HepG2 (cell line): ENCODE results near the gene POMT2. TPM values are rescaled to one million over a fixed set of nuclear protein-coding genes. Genes with fewer than 3 reads are reported as not detected.
A peak's percentile ranks its signal among the peaks of the same experiment; 100 is the strongest.

Experiments
- CHCHD3 ChIP-seq: sonication (generic); formaldehyde crosslinking; IDR thresholded peaks from 2 replicates; pipeline ENCODE4 v1.8.0; 2022; ENCODE audit warnings: mild to moderate bottlenecking, missing genetic modification reagents, moderate library complexity
- DZIP1 ChIP-seq: sonication (generic); formaldehyde crosslinking; IDR thresholded peaks from 2 replicates; pipeline ENCODE4 v1.5.0; 2020; ENCODE audit warnings: mild to moderate bottlenecking, missing genetic modification reagents
- ELF4 ChIP-seq: sonication (generic); formaldehyde crosslinking; IDR thresholded peaks from 2 replicates; pipeline ENCODE4 v1.5.0; 2020; ENCODE audit warnings: missing genetic modification reagents, mild to moderate bottlenecking, moderate library complexity, borderline replicate concordance
- HOXA9 ChIP-seq: sonication (generic); formaldehyde crosslinking; IDR thresholded peaks from 2 replicates; pipeline ENCODE4 v1.8.1; 2022; ENCODE audit warnings: missing genetic modification reagents, mild to moderate bottlenecking, moderate library complexity, borderline replicate concordance
- NR2F1 ChIP-seq, 2 experiments: fragments of 450-650 bp in 1 of 2; formaldehyde crosslinking in 1 of 2; IDR thresholded peaks; 2 replicates each; pipeline versions ENCODE4 v1.5.0 to v1.6.1; 2016 to 2020; ENCODE audit warnings: mild to moderate bottlenecking in 1 of 2, missing compliant biosample characterization in 1 of 2, missing genetic modification reagents in 1 of 2, moderate library complexity in 1 of 2
- NR2F6 ChIP-seq, 2 experiments: IDR thresholded peaks; 2 replicates each; pipeline ENCODE4 v1.6.1; 2016; ENCODE audit warnings: antibody characterized with exemption in 1 of 2, mild to moderate bottlenecking in 1 of 2
- RARA ChIP-seq: IDR thresholded peaks from 2 replicates; pipeline ENCODE4 v1.6.1; 2016; ENCODE audit warnings: missing genetic modification reagents, missing compliant biosample characterization
- RXRB ChIP-seq: IDR thresholded peaks from 2 replicates; pipeline ENCODE4 v1.6.1; 2016; ENCODE audit warnings: borderline replicate concordance, missing genetic modification reagents, missing compliant biosample characterization
- SP2 ChIP-seq: sonication (generic); formaldehyde crosslinking; IDR thresholded peaks from 2 replicates; pipeline ENCODE4 v1.5.1; 2020; ENCODE audit warnings: mild to moderate bottlenecking, missing genetic modification reagents
- TBL1XR1 ChIP-seq: fragments of 150-350 bp; IDR thresholded peaks from 2 replicates; pipeline ENCODE4 v1.6.1; 2014; ENCODE audit warnings: borderline replicate concordance, low read length; ENCODE audit not compliant: partially characterized antibody
- U2AF1 ChIP-seq: fragments of 200-400 bp; formaldehyde crosslinking; optimal IDR thresholded peaks from 2 replicates; pipeline ENCODE3; 2017; ENCODE audit warnings: mild to moderate bottlenecking, low read depth, low read length
- U2AF2 ChIP-seq: fragments of 200-400 bp; formaldehyde crosslinking; IDR thresholded peaks from 2 replicates; pipeline ENCODE4 v1.6.1; 2017; ENCODE audit warnings: low read depth, mild to moderate bottlenecking, low read length
- ZFP37 ChIP-seq: sonication (generic); formaldehyde crosslinking; IDR thresholded peaks from 2 replicates; pipeline ENCODE4 v1.4.0; 2020; ENCODE audit warnings: missing genetic modification reagents, borderline replicate concordance
- ZNF543 ChIP-seq: sonication (generic); formaldehyde crosslinking; IDR thresholded peaks from 2 replicates; pipeline ENCODE4 v1.4.0; 2020; ENCODE audit warnings: mild to moderate bottlenecking, missing genetic modification reagents
- ZNF563 ChIP-seq: sonication (generic); formaldehyde crosslinking; IDR thresholded peaks from 2 replicates; pipeline ENCODE4 v1.8.0; 2022; ENCODE audit warnings: mild to moderate bottlenecking, moderate library complexity, missing genetic modification reagents
- ZNF792 ChIP-seq: IDR thresholded peaks from 2 replicates; pipeline ENCODE4 v1.6.1; 2016
- polyA plus RNA-seq, 8 experiments: library from polyadenylated mRNA; depleted of rRNA in 3 of 8; stranded (reverse) in 7 of 8; unstranded in 1 of 8; fragments of >200 nt; fragmentation: Illumina TruSeq in 4 of 8; extraction: Trizol in 4 of 8; gene quantifications; 2 replicates each; pipeline versions ENCODE4 v1.2.1 to v1.2.3, GENCODE V29; 2011 to 2016; ENCODE audit warnings: low read depth in 4 of 8, missing spikeins in 1 of 8, mixed read lengths in 1 of 8; ENCODE audit not compliant: insufficient read depth in 1 of 8
- total RNA-seq, 5 experiments: library from RNA; depleted of rRNA; stranded (reverse); fragments of >200 nt; fragmentation: Illumina TruSeq; extraction: Trizol; gene quantifications; 2 replicates each; pipeline ENCODE4 v1.2.3, GENCODE V29; 2016; ENCODE audit warnings: low read depth in 1 of 5

The POMT2 gene
- total and polyA plus RNA-seq, 2 of the 13 experiments (the other 11 are each of a cell fraction or from before 2014, with no cell fraction given): 15.3 to 15.9 TPM

- TF ChIP-seq U2AF1 (no peak), RXRB (CRISPR knock-in tag) (peak; percentile 12; the same call in 1 of the 2 replicates), NR2F6 (IDR thresholded peaks at IDR 0.05) (peak; percentile 57), NR2F6 (CRISPR knock-in tag; IDR thresholded peaks at IDR 0.05) (peak; percentile 37; the same call in 1 of the 2 replicates), NR2F1 (CRISPR knock-in tag; IDR thresholded peaks at IDR 0.05) (peak in 1 of 2 experiments; percentile 38; a peak in 1 of 4 replicates), ZNF543 (no peak), HOXA9 (CRISPR knock-in tag) (no peak), RARA (CRISPR knock-in tag) (peak; percentile 41; the same call in 1 of the 2 replicates), TBL1XR1 (no peak), DZIP1 (CRISPR knock-in tag) (no peak), ELF4 (CRISPR knock-in tag) (no peak), ZNF792 (CRISPR knock-in tag) (no peak), CHCHD3 (CRISPR knock-in tag) (no peak), SP2 (no peak), ZNF563 (no peak), ZFP37 (no peak), U2AF2 (no peak)
Observed at GRCh38 chr14:77346495-77346894, 25.8 kb upstream of the POMT2 start (continued).
